Measurements from ENCODE around the gene ST14.
"Not testable (repeated sequence)": the region's sequence is repeated elsewhere in the genome, so short reads cannot be mapped to it uniquely, and the experiment has no call there.

The ST14 gene

GRCh38 chr11:130227373-130227772 lies 67.8 kb downstream of the ST14 start:
- DNase-seq (ENCODE audit: low read depth in 1 of 2, low spot score in 1 of 2) = no peak
- Histone ChIP-seq H3K27me3 (ENCODE audit: insufficient read depth, poor library complexity, severe bottlenecking) (peaks cover 2% of the 10 kb centered on the region), H3K27ac (replicated peaks) (no peak overlapping the region), H3K4me3 (replicated peaks; ENCODE audit: insufficient read depth, low read length) (no peak overlapping the region)
- TF ChIP-seq POLR2AphosphoS5 (IDR thresholded peaks at IDR 0.05; ENCODE audit: low read depth) (no peak), GABPA (IDR thresholded peaks at IDR 0.05; ENCODE audit: low read depth) (no peak), SPI1 (IDR thresholded peaks at IDR 0.05; ENCODE audit: borderline replicate concordance, low read depth) (no peak), CTCF (IDR thresholded peaks at IDR 0.05; ENCODE audit: insufficient read depth, low read length) (no peak), REST (IDR thresholded peaks at IDR 0.05; ENCODE audit: insufficient replicate concordance, low read depth) (no peak)

GRCh38 chr11:130233486-130233885 lies 73.9 kb downstream of the ST14 start:
- not testable (repeated sequence) for H3K4me3 ChIP-seq (replicated peaks; ENCODE audit: insufficient read depth, low read length)

GRCh38 chr11:130233888-130234287 lies 74.3 kb downstream of the ST14 start:
- not testable (repeated sequence) for H3K27ac ChIP-seq (replicated peaks); H3K27me3 ChIP-seq (ENCODE audit: insufficient read depth, poor library complexity, severe bottlenecking); DNase-seq (ENCODE audit: low read depth in 1 of 2, low spot score in 1 of 2); H3K4me3 ChIP-seq (replicated peaks; ENCODE audit: insufficient read depth, low read length)

More at GRCh38 chr11:130233486-130233885, 73.9 kb downstream of the ST14 start:
- not testable (repeated sequence) for DNase-seq (ENCODE audit: low read depth in 1 of 2, low spot score in 1 of 2); H3K27ac ChIP-seq (replicated peaks); H3K27me3 ChIP-seq (ENCODE audit: insufficient read depth, poor library complexity, severe bottlenecking)

GRCh38 chr11:130234315-130234714 lies 74.7 kb downstream of the ST14 start:
- no peak overlapping the region for H3K27ac ChIP-seq (replicated peaks)
- TF ChIP-seq CTCF (IDR thresholded peaks at IDR 0.05; ENCODE audit: insufficient read depth, low read length) (no peak), SPI1 (IDR thresholded peaks at IDR 0.05; ENCODE audit: borderline replicate concordance, low read depth) (no peak), POLR2AphosphoS5 (IDR thresholded peaks at IDR 0.05; ENCODE audit: low read depth) (no peak)
- H3K27me3 ChIP-seq (ENCODE audit: insufficient read depth, poor library complexity, severe bottlenecking) = no peaks in the 10 kb centered on the region
- DNase-seq (ENCODE audit: low read depth in 1 of 2, low spot score in 1 of 2) = no peak
- no peak overlapping the region for H3K4me3 ChIP-seq (replicated peaks; ENCODE audit: insufficient read depth, low read length)

- Histone ChIP-seq H3K27ac (replicated peaks) (no peak overlapping the region), H3K4me3 (replicated peaks; ENCODE audit: insufficient read depth, low read length) (no peak overlapping the region), H3K27me3 (ENCODE audit: insufficient read depth, poor library complexity, severe bottlenecking) (no peaks in the 10 kb centered on the region)
- TF ChIP-seq GABPA (IDR thresholded peaks at IDR 0.05; ENCODE audit: low read depth) (no peak), CTCF (IDR thresholded peaks at IDR 0.05; ENCODE audit: insufficient read depth, low read length) (no peak), SPI1 (IDR thresholded peaks at IDR 0.05; ENCODE audit: borderline replicate concordance, low read depth) (no peak), REST (IDR thresholded peaks at IDR 0.05; ENCODE audit: insufficient replicate concordance, low read depth) (no peak), POLR2AphosphoS5 (IDR thresholded peaks at IDR 0.05; ENCODE audit: low read depth) (no peak)
- no peak for DNase-seq (ENCODE audit: low read depth in 1 of 2, low spot score in 1 of 2)
These were observed 77.9 kb downstream of the ST14 start for GRCh38 chr11:130237282-130238006.
